Activated CD4-positive, alpha-beta T cell treated with anti-CD3 and anti-CD28 coated beads for 48 hours (primary cell): Measurements from ENCODE around the gene PTPRE.
"Not testable (repeated sequence)": the region's sequence is repeated elsewhere in the genome, so short reads cannot be mapped to it uniquely, and the experiment has no call there.

Experiments
- DNase-seq: peaks from one replicate; pipeline ENCODE4 v3.0.0-alpha.2; 2020

PTPRE gene

DNA sequence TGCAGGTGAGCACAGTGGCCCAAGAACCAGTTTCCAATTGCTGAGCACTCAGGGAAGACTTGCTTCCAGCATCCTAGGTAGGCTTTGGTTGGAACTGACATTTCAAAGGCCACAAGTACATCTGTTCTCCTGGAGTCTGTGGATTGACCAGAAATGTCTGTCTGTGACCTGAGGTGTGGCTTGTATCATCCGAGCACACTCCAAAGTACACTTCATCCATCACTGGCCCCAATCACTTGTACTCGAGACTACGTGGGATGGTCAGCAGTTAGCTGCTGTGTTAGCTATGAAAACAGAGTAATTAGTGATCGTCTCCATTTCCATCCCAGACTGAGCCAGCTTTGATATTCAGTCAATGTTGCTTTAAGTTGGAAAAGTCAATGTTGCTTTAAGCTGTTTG lies 174.3 kb downstream of the PTPRE start:
- DNase-seq: no peak

DNA sequence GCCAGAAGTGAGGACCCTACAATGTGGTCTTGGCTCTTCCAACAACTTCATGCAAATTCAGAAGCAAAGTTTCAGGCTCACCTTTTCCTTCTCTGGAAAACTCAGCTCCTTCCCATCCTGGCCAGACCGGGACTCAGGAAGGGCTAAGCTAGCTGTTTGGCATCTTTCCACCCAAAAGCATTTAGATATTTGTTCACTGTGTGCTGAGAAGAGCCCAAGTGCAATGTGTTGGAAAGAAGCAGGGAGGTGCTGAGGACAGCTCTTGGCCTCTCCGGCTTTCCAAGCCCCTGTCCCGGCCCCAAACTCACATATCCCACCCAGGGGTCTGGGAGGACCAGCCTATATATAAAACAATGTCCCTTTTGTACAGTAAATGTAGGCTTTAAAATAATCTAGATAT lies 174.8 kb downstream of the PTPRE start:
- DNase-seq: no peak

DNA sequence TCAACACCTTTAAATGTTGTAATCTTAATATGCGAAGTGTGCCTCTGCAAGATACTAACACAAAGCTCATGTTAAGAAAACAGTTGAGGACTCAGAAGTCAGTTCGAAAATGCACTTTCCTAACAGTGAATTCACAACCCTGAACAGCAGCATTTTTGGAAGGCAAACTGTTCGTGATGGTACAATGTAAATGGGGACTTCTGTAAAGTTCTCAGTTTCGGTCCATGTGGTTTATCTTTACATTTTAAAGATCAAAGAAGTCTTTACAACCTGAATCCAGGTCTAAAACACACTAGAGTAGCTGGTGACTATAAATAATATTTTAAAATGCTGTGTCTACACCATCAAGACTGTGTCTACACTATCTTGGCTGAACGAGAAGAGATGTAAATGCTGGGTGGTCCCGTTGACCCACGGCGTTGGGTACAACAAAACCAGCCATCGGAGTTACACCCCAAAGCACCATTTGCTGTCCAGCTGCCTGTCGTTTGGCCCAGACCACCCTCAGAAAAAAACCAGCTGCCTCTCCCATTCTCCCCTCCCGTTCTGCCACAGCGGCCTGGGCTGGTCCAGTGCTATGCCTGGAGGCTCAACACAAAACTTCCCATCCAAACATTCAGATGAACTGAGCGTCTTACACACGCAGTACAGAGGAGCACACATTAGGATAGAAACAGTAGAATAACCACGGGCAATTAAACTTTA lies 176.4 kb downstream of the PTPRE start:
- no peak for DNase-seq

DNA sequence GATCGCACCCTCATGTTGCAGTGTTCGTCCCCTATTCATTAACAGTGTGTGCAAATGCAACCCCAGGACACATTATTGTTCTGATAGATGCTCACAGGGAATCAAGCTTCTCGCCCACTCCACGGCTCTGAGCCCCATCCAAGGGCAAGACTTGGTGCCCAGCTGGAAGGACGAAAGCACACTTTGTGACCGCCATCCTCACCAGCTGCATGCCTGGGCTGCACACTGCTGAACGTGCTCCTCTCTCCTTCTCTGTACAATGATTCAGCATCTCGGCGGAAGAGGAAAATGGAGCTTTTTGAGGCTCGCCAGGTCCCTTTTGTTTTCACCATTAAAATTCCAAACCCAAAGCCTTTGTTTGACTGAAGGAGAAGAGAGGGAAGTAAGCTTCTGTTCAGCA lies 177.5 kb downstream of the PTPRE start:
- no peak for DNase-seq

DNA sequence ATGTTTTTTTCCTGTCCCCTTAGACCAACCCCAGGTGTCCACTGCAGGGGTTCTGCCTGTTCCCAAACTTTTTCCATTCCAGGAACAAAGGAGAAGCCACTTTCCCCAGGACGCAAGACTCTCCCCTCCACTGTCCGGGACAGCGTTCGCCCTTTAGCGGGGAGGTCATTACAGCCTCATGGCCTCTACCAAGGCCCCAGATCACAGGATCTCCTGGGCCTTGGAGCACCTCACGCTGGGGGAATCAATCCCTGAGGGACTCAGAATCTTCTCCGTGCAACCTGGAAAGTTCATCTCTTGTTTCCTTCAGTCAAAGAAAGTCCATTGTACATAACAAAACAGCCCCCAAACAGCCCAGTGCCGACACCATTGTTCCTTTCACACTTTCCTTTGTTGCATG lies 178.1 kb downstream of the PTPRE start:
- no peak for DNase-seq

DNA sequence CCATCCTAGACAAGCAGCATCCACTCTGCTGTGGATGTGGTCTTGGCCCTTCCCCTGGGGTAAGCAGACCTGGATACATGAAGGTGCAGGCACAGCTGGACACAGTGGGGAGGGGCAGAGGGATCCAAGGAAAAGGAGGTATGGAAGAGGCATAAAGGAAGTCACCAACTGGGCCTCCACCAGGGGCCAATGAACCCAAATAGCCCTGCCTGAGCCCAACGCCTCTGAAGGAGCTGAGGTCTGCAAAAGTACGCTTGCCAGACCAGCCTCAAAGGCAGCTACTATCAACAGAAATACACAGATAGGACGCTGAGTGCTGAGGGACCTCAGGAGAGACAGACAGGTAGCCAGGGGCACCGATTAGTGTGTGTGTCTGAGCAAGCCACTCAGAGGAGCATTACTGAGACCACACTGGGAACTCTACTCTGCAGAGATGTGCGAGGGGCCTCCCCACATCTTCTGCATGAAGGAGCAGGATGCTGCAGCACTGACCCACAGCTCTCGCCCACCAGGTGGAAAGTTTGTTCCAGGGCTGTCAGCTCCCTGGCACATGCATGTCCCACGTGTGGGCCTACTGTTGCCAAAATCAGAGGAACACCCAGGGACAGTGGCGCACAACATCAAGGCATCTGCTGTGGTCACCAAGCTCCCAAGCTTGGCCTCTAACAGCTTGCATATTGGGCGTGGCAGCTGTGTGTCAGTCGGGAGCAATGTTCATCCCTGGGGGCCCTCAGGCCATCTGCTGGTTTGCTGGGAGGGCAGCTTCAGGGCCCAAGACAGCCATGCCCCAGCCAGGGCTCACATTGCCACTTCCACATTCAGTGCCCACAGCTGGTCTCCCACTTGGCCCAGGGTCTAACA lies 179.3 kb downstream of the PTPRE start:
- DNase-seq: no peak

DNA sequence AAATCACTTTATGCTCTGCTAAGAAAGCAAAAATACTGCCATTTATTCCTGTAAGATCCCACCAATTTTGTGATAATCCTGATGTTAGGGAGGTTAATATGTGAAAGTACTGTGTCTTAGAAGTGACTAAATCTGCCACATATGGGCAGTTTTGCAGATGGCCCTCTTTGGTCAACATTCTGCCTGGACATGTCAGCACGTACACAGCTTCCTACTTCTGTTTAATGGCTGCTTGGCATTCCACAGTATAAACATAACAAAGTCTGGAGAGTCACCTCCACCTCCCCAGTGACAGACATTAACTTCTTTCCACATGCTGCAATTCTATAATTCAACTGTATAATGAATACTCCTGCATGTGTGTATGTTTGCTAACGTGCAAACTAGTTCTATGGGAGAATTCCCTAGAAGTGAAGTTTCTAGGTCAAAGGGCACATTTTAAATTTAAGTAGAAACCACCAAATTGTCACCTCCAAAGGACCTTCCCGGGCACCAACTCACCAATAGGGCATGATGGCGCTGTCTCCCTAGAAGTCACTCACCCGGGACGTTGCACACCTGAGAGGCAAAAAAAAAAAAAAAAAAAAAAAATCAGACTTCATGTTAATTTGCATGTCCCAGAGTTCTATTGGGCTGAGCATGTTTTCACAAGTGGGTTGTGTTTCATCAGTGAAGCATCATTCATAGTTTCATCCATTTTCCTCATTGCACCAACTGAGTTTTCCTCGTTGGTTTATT lies 180.4 kb downstream of the PTPRE start:
- DNase-seq: no peak

DNA sequence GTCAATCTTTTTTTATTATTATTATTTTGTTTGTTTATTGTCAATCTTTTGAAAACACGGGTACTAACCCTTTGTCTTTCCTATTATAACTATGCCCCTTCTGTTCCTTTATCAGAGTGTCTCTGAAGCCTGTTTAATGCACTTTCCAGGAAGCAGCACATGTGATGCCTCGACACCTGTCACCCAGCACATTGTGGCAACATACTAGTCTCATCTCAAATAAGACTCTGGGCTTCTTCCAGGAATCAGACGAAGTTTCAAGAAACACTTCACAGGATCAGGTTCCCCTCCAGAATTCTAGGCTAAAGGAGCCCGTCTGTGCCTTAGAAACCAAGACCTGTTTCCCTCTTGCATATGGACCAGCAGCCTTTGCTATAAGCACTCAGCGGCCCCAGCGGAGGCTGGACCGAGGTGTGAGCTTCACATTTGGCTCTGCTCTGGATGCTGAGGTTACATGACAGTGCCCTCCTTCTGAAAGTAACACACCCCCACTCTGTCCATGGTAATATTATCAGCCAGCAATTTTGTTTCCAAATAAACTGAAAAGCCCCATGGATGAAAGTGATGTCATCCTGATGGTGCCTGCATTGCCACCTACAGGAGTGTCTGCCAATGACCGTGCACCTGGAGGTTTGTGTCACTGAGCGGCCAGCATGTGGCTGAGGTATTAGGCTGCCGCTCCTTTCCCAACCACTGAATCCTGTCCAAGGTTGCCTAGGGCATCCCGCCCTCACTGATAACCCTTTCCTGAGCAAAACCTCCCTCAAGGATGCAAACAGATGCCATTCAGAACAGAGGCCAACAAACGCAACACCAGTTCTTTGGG lies 181.2 kb downstream of the PTPRE start:
- DNase-seq: no peak

DNA sequence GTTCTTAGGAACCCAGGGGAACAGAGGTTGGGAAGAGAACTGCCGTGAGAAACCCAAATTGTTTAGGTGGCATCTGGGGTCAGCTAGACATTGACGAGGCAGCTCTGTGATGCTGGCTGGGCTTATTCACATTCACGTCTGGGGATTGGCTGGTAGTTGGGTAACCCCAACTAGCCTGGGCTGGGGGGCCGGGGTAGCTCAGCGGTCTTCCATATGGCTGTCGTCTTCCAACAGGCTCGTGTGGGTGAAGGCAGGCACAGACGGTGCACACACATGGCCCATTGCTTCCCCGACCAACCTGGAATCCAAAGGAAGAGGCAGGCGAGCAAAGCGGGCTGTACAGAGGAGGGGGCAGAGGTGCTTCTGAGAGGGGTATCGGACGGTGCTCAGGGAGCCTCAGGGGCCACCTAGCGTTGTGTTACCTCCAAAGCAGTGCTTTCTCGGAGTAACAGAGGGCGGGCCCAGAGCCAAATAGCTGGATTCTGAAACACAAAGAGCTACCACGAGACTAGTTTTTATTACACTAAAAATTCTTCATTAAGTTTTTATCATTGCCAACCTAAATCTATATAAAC lies 184.8 kb downstream of the PTPRE start:
- no peak for DNase-seq

DNA sequence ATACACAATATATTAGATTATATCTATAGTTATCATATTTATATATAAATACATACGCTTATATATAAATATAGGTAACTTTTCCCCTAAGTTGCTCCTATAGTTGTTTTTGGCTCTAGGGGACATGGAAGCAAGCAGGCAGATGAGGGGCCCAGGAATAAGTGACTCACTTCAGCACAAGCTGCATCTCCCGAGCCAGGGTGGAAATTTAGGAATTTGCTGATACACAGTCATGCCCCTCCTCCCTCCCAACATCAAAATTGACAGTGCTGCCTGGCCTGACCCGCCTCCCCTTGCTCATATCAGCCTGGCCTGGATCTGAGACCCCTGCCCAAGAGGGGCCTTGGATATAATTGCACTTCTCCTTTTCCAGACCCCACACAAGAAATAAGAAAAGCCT lies 185.6 kb downstream of the PTPRE start:
- DNase-seq: no peak

DNA sequence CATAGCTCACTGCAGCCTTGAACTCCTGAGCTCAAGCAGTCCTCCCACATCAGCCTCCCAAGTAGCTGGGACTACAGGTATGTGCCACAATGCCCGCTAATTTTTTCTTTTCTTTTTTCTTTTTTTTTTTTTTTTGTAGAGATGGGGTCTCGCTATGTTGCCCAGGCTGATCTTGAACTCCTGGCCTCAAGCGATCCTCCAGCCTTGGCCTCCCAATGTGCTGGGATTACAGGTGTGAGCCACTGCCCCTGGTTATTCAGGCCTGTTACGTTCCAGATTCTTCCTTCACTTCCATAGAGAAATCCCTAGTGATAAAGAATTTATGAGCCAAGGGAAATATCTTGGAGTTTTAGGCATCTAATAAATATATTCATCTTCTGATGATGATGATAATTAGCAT lies 187.7 kb downstream of the PTPRE start:
- not testable (repeated sequence) for DNase-seq

DNA sequence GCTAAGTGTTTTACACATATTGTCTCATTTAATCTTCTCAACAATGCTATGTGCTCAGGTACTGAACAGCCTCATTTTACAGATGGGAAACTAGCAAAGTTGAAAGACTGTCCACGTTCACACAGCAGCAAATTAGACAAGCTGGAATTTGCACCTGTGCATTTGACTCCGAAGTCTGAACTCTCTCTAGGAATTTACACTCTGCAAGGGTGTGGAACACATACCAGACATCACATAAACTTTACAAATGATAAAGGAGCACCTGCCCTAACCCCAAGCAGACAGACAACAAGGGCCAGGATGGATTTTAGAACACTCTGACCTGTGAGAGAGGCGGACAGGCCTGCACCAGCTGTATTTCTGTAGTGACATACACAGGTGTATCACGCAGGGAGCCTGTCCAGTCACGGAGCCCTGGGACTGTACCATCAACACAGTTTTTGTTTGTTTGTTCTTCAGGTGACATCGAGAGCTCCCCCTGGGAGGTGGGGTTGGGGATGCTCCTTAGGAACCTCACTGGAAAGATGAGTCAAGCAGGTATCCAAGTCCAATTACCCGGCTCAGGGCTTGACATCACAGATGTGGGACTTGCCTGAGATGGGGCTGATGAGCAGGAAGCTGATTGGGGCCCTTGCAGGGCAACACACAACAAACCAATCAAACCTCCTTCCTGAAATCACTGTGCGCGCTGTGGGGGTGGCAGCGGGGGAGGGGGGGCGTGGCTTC lies 188.3 kb downstream of the PTPRE start:
- peak; percentile 34 for DNase-seq

DNA sequence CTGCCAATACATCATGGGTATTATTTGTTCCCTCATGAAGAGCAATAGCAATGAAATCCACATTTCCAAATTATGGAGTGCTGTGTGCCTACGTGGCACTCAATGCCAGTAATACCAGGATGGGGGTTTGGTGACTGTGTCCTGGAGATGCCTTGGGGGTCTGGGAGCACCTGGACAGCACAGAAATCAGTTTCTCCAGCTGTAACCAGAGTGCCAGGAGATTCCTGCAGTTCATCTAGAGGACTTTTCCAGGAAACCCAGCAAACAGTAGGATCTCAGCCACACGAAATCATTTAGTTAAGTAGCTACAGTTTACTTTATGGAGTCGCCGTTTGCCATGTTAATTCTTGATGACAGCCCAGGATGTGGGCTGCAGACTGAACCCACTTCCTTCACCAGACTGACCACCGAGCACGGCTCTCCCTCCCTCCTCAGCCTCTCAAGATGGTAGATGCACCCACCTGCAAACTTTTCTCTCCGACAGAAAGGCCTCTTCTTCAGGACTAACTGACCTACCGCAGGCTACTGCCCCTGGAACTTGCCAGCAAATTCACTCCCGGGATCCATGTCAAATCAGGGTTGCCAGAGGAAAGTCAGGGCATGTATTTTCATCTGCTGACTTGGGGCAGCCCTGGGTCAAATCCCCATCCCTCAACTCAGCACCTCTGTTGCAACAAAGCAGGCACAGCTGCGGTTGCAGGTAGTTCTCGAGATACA lies 189.0 kb downstream of the PTPRE start:
- no peak for DNase-seq

DNA sequence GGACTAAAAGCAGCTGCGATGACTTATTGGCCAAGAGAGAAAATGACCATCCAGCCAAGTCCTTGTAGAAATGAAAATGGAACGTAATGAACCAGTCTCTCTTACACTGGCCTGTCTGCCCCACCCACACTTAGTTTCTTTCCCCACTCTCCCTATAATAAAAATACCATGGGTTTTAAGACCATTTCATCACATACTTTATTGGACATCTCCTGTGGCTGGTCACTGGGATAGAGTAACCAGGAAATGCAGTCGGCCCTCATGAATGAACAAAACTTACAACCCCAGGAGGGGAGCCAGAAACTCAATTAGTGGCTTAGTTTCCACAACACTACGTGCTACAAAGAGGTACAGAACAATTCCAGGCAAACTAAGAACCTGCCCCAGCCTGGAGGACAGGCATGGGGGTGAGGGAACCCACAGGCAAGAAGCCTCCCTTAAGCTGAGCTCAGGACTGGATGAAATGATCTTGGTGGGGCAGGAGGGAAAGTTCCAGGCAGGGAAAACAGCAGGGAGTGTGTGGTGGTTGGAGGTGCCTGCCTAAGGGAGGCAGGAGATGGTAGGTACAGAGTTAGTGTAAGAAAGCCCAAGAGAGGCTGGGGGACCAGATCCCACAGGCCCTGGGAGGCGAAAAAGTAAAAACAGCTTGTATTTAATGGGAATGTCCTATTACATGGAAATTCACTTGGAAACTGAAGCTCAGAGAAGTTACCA lies 189.7 kb downstream of the PTPRE start:
- DNase-seq: no peak

DNA sequence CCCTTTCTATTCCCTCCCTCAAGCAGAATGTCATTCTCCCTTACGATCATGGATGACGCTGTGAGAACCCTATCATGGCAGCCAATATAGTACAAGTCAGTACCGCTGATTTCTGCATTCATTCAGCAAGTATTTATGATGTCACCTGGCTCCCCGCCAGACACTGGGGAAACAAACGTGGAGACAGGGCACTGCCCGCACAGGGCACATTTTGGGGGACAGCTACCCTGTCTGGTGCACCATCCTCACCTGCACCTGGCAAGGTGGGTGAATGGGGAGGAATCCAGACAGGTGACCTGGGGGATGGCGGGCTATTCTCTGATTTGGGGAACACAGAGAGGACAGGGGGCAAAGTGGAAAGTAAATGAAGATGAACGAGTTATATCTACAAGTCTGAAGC lies 190.9 kb downstream of the PTPRE start:
- no peak for DNase-seq

DNA sequence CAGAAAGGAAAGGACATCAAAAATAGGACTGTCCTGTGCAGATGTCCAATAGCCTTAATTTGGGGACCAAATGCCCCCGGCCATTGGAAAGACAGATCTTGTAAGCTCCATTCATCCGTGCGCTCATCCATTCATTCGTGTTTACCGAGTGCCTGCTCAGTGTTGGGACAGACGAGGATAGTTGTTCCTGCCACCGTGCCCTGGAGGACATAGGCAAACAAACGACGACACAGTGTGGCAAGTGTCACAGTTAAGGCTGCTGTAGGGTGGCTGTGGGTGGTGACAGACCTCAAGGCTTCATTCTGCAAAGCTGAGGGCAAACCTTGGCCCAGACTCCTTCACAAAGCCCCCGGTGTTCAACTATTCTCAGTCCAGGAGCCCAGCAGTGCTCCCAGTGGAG lies 191.7 kb downstream of the PTPRE start:
- DNase-seq: no peak

DNA sequence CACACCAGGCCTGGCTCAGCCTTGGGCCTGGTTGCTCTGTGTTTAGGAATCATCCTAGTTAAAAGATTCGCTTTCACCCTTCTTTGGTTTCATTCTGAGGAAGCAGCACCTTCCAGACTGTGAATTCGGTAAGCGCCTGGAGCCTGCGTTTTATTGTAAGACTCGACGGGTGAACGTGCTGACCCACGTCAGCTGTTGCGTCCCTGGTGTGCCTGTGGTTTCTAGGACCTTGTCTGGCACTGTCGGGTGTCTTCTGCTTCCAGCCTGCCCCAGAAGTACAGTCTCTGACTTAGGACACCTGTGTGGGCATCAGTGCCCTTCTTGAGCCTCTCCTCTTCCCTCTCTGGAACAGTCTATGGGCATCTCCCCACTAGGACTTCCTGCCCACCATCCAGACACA lies 193.0 kb downstream of the PTPRE start:
- DNase-seq: no peak

DNA sequence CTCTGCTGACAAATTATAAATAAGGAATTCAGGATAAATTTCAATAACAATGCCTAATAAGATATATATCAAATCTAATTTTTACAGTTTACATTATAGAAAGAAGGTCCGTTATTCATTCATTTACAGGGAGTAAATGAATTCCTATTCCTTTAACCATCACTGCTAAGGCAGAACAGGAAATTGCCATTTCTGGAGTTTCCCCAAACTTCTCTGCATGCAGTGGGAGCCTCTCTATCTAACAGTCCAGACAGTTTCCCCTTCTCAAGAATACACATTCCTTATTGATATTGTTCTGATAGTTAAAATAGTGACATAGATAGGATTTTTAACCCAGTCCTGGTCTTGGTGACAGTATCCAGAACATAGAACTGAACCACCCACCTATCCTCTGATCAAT lies 195.0 kb downstream of the PTPRE start:
- no peak for DNase-seq

DNA sequence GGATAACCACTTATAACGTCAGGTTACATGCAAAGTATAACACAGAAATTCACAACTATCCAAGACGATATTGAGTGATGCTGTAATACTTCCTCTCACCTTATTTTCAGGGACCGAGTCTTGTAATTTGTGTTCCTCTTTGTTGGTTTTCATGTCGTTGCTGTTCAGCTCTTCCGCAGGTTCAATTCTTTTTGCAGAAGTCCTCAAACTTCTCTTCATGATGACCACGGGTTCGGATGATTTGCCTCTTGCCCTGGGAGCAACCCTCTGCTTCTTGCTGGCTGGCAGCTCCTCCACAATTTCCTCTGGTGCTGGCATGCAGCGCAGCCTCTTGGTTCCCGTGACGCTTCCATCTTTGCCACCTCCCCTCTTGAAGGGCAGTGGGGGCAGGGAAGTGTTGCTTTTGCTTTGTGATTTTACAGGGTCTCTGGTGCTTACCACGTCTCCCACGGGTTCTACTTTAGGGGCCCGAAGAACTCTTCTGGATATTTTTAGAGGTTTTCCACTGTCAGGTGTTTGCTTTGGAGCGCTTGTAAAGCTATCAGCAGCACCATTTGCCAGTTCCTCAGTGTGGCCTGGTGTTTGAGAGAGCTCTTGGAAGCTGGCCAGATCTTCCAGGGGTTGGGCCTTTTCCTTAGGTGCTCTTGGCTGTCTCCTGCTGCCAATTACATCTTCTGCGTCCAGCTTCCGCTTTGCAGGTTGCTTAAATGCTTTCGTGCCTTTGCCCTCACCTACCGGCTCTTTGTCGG lies 195.8 kb downstream of the PTPRE start:
- no peak for DNase-seq

DNA sequence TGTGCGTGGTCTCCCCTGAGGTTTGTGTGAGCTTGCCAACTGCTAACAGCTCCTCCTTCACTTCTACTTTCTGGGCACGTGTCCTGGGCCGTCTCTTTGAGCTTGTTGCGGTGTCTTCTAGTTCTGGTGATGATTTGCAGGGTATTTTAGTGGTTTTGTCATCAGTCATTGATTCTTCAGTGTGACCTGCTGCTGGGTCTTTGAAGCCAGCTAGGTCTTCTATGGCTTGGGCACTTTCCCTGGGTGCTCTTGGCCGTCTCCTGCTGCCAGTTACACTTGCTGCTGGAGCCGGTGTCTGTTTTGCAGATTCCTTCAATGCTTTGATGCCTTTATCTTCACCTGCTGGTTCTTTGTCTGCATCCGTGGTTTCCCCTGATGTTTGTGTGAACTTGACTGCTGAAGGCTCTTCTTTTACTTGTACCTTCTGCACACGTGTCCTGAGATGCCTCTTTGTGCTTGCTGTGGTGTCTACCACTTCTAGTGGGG lies 196.4 kb downstream of the PTPRE start:
- DNase-seq: no peak
